Effector memory CD4-positive, alpha-beta T cell (primary cell): ENCODE measurements around the gene SBK3.
"Not testable (repeated sequence)": the region's sequence is repeated elsewhere in the genome, so short reads cannot be mapped to it uniquely, and the experiment has no call there.

ENCODE experiments used
- DNase-seq, 3 donors: peaks; one replicate each; pipeline ENCODE4 v3.0.0-alpha.2; 2020
- H3K27ac ChIP-seq: 2 replicates; pipeline ENCODE4 v1.7.0; 2013; ENCODE audit warnings: mild to moderate bottlenecking, low read length, moderate library complexity; ENCODE audit not compliant: insufficient read depth, poor library complexity, severe bottlenecking
- H3K27me3 ChIP-seq: replicated peaks from 2 replicates; pipeline ENCODE4 v1.7.0; 2013; ENCODE audit warnings: mild to moderate bottlenecking, low read length; ENCODE audit not compliant: insufficient read depth, control insufficient read depth, poor library complexity, severe bottlenecking
- H3K36me3 ChIP-seq: 2 replicates; pipeline ENCODE4 v1.7.0; 2013; ENCODE audit warnings: mild to moderate bottlenecking, low read length, moderate library complexity; ENCODE audit not compliant: control insufficient read depth, insufficient read depth
- H3K4me1 ChIP-seq: 2 replicates; pipeline ENCODE4 v1.7.0; 2013; ENCODE audit warnings: low read length, mild to moderate bottlenecking; ENCODE audit not compliant: control insufficient read depth, insufficient read depth, poor library complexity, severe bottlenecking
- H3K4me3 ChIP-seq: 2 replicates; pipeline ENCODE4 v1.7.0; 2013; ENCODE audit warnings: low read length, low read depth, mild to moderate bottlenecking; ENCODE audit not compliant: insufficient read depth, poor library complexity, severe bottlenecking
- H3K9me3 ChIP-seq: 2 replicates; pipeline ENCODE4 v1.7.0; 2013; ENCODE audit warnings: mild to moderate bottlenecking, low read length, moderate library complexity; ENCODE audit not compliant: control insufficient read depth

SBK3 gene

DNA sequence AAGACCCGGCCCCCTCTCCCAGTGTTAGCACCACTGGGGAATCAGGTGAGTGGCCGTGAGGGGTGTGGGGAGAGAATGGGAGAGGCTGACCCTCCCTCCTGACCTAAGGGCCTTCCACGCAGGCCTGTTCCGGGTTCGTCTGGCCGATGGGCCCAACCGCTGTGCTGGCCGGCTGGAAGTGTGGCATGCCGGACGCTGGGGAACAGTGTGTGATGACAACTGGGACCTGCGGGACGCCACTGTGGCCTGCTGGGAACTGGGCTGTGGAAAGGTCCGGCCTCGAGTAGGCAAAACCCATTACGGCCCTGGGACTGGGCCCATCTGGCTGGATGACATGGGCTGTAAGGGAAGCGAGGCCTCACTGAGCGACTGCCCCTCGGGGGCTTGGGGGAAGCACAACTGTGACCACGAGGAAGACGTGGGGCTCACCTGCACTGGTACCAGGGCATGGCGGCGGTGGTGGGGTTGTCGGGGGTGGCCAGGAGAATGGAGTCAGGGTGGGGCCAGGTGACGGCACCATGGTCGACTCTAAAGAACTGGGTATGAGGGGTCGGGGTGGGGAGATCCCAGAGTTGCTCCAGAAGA, 44.9 kb downstream of the SBK3 start:
- Histone ChIP-seq H3K4me3 (no peak overlapping the region), H3K36me3 (no peaks in the 10 kb centered on the region), H3K4me1 (peaks cover 5% of the 10 kb centered on the region), H3K27me3 (no peaks in the 10 kb centered on the region), H3K9me3 (no peaks in the 10 kb centered on the region), H3K27ac (no peak overlapping the region)
- no peak for DNase-seq

DNA sequence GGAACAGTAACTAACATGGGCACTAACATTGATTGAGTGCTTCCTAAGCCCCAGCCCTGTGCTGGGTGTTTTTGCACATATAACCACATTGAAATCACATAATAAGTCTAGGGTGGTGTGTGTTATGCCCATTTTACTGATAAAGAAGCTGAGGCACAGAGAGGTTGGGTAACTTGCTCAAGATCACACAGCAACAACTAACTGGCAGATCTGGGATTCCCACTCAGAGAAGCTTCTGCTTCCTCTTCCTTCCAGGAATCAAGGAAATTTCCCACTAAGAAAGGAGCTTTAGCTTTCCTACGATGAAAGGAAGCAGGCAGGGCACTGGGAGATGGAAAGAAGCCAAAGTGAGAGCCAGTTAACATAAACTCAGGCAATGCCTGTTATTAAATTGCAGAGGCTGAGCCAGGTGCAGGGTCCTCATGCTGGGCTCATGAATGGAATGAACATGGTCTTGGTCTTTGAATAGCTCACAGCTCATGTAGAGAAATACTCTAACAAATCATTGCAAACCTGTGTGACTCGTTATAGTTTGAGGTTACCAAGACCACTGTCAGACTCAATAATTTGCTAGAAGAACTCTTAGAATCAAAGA, 47.0 kb downstream of the SBK3 start:
- Histone ChIP-seq H3K4me1 (peaks cover under 1% of the 10 kb centered on the region), H3K27me3 (no peaks in the 10 kb centered on the region), H3K27ac (no peak overlapping the region), H3K4me3 (no peak overlapping the region), H3K36me3 (no peaks in the 10 kb centered on the region), H3K9me3 (no peaks in the 10 kb centered on the region)
- no peak for DNase-seq

DNA sequence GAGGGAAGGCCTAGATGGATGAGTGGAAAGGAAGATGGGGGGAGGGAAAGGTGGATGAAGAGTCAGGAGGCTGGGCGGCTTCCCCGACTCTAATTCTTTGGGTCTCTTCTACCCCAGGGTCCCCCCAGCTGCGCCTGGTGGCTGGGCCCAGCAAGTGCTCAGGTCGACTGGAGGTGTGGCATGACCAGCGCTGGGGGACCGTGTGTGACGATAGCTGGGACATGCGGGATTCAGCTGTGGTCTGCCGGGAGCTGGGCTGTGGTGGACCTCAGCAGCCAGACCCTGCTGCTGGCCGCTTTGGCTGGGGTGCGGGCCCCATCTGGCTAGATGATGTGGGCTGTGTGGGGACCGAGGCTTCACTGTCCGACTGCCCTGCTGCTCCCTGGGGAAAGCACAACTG, 47.6 kb downstream of the SBK3 start:
- Histone ChIP-seq H3K4me3 (no peak overlapping the region), H3K36me3 (no peaks in the 10 kb centered on the region), H3K4me1 (no peaks in the 10 kb centered on the region), H3K27ac (no peak overlapping the region), H3K9me3 (no peaks in the 10 kb centered on the region), H3K27me3 (no peaks in the 10 kb centered on the region)
- DNase-seq: no peak

DNA sequence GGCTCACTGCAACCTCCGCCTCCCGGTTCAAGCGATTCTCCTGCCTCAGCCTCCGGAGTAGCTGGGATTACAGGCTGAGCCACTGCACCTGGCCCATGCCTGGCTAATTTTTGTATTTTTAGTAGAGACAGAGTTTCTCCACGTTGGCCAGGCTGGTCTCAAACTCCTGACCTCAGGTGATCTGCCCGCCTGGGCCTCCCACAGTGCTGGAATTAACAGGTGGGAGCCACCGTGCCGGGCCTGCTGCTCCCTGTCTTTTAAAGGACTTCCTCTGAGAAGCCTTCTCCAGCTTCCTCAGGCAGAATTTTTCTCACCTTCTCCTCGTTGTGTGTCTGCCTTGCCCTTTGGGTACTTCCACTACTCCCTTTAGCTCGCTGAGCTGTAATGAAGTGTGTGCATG, 48.5 kb downstream of the SBK3 start:
- not testable (repeated sequence) for H3K9me3 ChIP-seq, H3K4me1 ChIP-seq, H3K27ac ChIP-seq, DNase-seq, H3K4me3 ChIP-seq, H3K27me3 ChIP-seq, H3K36me3 ChIP-seq

DNA sequence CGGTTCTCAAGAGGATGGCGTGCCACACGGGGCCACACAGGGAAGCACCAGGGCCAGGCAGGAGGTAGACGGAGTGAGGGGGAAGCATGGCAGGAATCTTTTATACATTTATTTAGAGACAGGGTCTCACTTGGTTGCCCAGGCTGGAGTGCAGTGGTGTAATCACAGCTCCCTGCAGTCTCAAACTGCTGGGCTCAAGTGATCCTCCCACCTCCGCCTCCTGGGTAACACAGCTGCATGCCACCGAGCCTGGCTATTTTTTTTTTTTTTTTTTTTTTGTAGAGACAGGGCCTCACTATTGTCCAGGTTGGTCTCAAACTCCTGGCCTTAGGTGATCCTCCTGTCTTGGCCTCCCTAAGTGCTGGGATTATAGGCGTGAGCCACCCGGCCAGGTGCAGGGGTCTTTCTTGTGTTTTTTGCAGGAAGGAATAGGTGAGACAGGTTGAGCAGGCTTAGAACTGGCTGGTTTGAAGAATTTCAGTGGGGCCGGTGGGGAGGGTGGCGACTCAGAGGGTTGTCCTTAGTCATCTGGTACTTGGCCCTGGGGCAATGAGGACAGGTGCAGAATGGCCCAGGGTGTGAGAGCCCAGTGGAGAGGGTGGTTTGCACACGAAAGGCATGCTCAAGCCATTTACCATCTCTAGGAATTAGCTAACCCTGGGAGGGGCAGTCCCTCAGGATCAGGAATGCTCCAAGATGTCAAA, 49.5 kb downstream of the SBK3 start:
- H3K4me1 ChIP-seq: no peaks in the 10 kb centered on the region
- no peak overlapping the region for H3K4me3 ChIP-seq
- H3K27me3 ChIP-seq: no peaks in the 10 kb centered on the region
- H3K27ac ChIP-seq: no peak overlapping the region
- H3K9me3 ChIP-seq: no peaks in the 10 kb centered on the region
- no peaks in the 10 kb centered on the region for H3K36me3 ChIP-seq
- DNase-seq: no peak

DNA sequence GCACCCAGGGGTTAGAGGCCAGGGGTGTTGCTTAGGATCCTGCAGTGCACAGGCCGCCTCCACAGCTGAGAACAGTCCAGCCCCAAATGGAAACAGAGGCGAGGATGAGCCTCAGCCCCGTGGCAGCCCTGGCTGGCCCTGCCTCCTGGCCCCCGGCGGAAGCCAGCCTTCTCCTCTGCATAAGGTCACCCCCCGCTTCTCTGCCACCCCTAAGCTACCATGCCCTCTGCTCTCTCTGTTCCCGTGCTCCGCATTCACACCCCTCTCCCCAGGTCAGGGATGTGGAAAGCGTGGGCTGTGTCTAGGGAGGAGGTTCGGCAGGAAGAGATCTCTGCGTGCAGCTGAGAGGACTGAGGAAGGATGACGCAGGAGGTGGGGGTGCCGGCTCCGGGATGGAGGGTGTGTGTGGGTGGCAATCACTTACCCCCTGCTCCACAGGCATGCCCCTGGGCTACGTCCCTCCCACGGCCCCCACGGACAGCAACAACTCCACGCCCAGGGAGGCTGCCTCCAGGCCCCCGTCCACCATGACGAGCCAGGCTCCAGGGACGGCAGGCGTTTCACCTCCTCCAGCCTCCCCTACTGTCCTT, 51.1 kb downstream of the SBK3 start:
- no peaks in the 10 kb centered on the region for H3K36me3 ChIP-seq
- no peaks in the 10 kb centered on the region for H3K9me3 ChIP-seq
- no peak overlapping the region for H3K4me3 ChIP-seq
- no peaks in the 10 kb centered on the region for H3K4me1 ChIP-seq
- H3K27ac ChIP-seq: no peak overlapping the region
- DNase-seq: no peak
- H3K27me3 ChIP-seq: no peaks in the 10 kb centered on the region

DNA sequence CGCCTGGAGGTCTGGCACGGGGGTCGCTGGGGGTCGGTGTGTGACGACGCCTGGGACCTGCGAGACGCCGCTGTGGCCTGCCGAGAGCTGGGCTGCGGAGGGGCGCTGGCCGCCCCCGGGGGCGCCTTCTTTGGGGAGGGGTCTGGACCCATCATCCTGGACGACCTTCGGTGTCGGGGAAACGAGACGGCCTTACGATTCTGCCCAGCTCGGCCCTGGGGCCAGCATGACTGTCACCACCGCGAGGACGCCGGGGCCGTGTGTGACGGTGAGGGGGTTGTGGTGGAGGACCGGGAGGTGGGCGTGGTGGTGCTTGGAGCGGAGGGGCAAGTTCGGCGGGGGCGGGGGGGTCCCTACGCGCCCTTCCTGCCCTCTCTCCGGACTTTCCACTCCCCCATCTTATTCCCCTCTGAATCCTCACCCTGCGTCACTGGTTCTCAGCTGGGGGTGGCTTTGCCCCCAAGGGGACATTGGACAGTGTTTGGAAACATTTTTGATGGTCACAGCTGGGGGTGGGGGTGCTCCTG, 51.6 kb downstream of the SBK3 start:
- H3K4me3 ChIP-seq: no peak overlapping the region
- no peaks in the 10 kb centered on the region for H3K4me1 ChIP-seq
- H3K27ac ChIP-seq: no peak overlapping the region
- no peaks in the 10 kb centered on the region for H3K9me3 ChIP-seq
- no peak for DNase-seq
- no peaks in the 10 kb centered on the region for H3K36me3 ChIP-seq
- H3K27me3 ChIP-seq: no peaks in the 10 kb centered on the region

DNA sequence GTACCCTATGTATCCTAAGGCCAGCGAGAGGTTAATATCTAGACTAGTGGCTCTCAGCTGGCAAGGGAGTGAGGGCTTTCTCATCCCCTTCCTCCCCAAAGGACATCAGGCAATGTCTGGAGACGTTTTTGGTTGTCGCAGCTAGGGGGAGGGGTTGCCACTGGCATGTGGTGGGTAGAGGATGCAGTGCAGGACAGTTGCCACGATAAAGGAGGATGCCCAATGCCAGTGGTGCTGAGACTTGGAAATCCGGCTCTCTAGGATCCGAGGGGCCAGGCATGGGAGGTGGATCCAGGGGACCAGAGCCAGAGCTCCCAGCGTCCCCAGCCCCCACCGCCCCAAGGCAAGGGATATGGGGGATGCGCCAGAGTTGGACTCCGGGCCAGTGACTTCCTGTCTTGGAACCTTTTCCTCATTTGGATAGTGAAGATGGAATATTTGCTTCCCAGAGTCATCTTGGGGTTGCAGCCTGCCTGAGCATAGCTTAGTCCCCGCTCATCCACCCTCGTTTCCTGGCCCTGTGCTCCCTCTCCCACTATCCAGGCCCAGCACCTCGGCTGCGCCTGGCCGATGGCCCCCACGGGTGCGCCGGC, 52.2 kb downstream of the SBK3 start:
- Histone ChIP-seq H3K27me3 (no peaks in the 10 kb centered on the region), H3K4me3 (no peak overlapping the region), H3K27ac (no peak overlapping the region), H3K4me1 (no peaks in the 10 kb centered on the region), H3K36me3 (no peaks in the 10 kb centered on the region), H3K9me3 (no peaks in the 10 kb centered on the region)
- no peak for DNase-seq

DNA sequence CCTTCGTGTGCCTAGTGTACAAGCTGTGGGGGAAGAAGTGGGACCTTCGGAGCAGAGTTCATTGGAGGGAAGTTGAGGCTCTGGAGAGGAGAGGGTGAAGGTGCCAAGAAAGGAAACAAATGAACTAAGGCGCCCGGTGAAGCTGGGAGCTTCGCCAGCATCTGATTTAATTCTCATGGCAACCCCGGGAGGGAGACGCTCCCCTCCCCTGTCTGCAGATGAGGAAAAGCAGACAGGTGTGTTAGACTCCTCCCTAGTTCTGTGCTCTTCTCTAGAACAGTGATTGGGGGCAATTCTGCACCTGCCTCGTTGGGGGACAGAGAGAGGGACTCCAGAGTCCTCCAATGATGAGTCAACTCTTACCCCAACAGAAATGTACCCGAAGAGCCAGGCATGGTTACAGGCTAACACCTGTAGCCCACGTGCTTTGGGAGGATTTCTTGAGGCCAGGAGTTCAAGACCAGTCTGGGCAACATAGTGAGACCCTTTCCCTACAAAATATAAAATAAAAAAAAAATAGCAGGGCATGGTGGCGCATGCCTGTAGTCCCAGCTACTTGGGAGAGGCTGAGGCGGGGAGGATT, 52.9 kb downstream of the SBK3 start:
- no peaks in the 10 kb centered on the region for H3K9me3 ChIP-seq
- H3K27ac ChIP-seq: no peak overlapping the region
- no peak overlapping the region for H3K4me3 ChIP-seq

More for the DNA sequence above, 52.9 kb downstream of the SBK3 start:
- H3K27me3 ChIP-seq: no peaks in the 10 kb centered on the region
- no peaks in the 10 kb centered on the region for H3K36me3 ChIP-seq
- DNase-seq: no peak
- H3K4me1 ChIP-seq: no peaks in the 10 kb centered on the region
